B cell (primary cell): ENCODE measurements around the gene GPR179.

Experiments used
- EZH2 ChIP-seq: IDR thresholded peaks from 2 replicates; pipeline ENCODE4 v1.6.1; 2012; ENCODE audit warnings: borderline replicate concordance, low read depth, mild to moderate bottlenecking, moderate library complexity, low read length; ENCODE audit not compliant: insufficient read depth, poor library complexity, severe bottlenecking
- TF ChIP-seq, protein P1 (sequence below): fragments of 200-600 bp; IDR thresholded peaks from one replicate; pipeline ENCODE4 v1.8.0; 2022; ENCODE audit warnings: antibody characterized with exemption, mild to moderate bottlenecking

DNA sequence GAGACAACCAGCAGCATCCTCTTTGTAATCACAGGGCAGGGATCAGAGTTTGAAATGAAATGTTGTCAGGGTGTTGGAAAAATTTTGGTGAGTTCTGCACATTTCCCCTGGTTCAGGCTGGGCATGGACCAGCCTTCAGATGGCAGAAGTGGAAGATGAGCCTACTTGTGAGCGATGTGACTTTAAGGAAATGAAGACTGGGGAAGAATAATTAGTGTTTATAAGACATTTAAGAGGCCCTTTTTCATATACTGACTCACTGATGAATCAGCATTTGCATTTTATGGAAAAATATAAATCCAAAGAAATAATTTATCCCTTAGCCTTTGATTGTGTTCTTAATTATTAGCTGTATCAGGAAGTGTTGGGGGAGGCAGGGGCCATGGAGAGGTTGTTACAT lies 20.9 kb downstream of the GPR179 start:
- TF ChIP-seq, protein P1, sequence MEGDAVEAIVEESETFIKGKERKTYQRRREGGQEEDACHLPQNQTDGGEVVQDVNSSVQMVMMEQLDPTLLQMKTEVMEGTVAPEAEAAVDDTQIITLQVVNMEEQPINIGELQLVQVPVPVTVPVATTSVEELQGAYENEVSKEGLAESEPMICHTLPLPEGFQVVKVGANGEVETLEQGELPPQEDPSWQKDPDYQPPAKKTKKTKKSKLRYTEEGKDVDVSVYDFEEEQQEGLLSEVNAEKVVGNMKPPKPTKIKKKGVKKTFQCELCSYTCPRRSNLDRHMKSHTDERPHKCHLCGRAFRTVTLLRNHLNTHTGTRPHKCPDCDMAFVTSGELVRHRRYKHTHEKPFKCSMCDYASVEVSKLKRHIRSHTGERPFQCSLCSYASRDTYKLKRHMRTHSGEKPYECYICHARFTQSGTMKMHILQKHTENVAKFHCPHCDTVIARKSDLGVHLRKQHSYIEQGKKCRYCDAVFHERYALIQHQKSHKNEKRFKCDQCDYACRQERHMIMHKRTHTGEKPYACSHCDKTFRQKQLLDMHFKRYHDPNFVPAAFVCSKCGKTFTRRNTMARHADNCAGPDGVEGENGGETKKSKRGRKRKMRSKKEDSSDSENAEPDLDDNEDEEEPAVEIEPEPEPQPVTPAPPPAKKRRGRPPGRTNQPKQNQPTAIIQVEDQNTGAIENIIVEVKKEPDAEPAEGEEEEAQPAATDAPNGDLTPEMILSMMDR: no peak
- TF ChIP-seq EZH2: no peak
